Neural cell (in vitro differentiated cells): ENCODE measurements around the gene NR4A3. TPM values are rescaled to one million over a fixed set of nuclear protein-coding genes. Genes with fewer than 3 reads are reported as not detected.

Experiments
- H2AFZ ChIP-seq: fragments of 200-600, 300-800 bp; sonication (generic), shearing (Covaris generic); 2 replicates; pipeline ENCODE4 v1.6.0; 2014; ENCODE audit warnings: low read depth, mild to moderate bottlenecking, antibody characterized with exemption, low read length, moderate library complexity
- H3F3A ChIP-seq: fragments of 200-600 bp; shearing (Covaris generic); 2 replicates; pipeline ENCODE4 v1.6.1; 2016; ENCODE audit warnings: mild to moderate bottlenecking, moderate library complexity, mixed read lengths, antibody characterized with exemption, low read length; ENCODE audit not compliant: insufficient read depth, poor library complexity, severe bottlenecking
- H3K27ac ChIP-seq: fragments of 200-600, 300-800 bp; sonication (generic), shearing (Covaris generic); 2 replicates; pipeline ENCODE4 v1.5.1; 2014; ENCODE audit warnings: mild to moderate bottlenecking, low read length, moderate library complexity
- H3K27me3 ChIP-seq: fragments of 300-800, 200-600 bp; sonication (generic), shearing (Covaris generic); 2 replicates; pipeline ENCODE4 v1.6.0; 2014; ENCODE audit warnings: mild to moderate bottlenecking, low read depth, low read length, moderate library complexity; ENCODE audit not compliant: insufficient read depth
- H3K36me3 ChIP-seq: fragments of 300-800, 200-600 bp; sonication (generic), shearing (Covaris generic); 2 replicates; pipeline ENCODE4 v1.5.1; 2014; ENCODE audit warnings: mild to moderate bottlenecking, antibody characterized with exemption, low read length, moderate library complexity; ENCODE audit not compliant: insufficient read depth
- H3K4me2 ChIP-seq: fragments of 300-800, 200-600 bp; sonication (generic), shearing (Covaris generic); 2 replicates; pipeline ENCODE4 v1.6.0; 2014; ENCODE audit warnings: mild to moderate bottlenecking, low read length
- H3K4me3 ChIP-seq: fragments of 300-800, 200-600 bp; sonication (generic), shearing (Covaris generic); 2 replicates; pipeline ENCODE4 v1.5.1; 2014; ENCODE audit warnings: mild to moderate bottlenecking, low read length, moderate library complexity
- H3K79me2 ChIP-seq: fragments of 200-600 bp; shearing (Covaris generic); replicated peaks from 2 replicates; pipeline ENCODE4 v1.6.0; 2014; ENCODE audit warnings: mild to moderate bottlenecking, low read length, moderate library complexity; ENCODE audit not compliant: insufficient read depth
- H3K9ac ChIP-seq: fragments of 300-800, 200-600 bp; sonication (generic), shearing (Covaris generic); 2 replicates; pipeline ENCODE4 v1.6.1; 2016; ENCODE audit warnings: mild to moderate bottlenecking, low read length, mixed read lengths
- H3K9me2 ChIP-seq: fragments of 200-600 bp; shearing (Covaris generic); 2 replicates; pipeline ENCODE4 v1.6.1; 2016; ENCODE audit warnings: mild to moderate bottlenecking, low read length, mixed read lengths; ENCODE audit not compliant: insufficient read depth
- H3K9me3 ChIP-seq: fragments of 200-600, 300-800 bp; sonication (generic), shearing (Covaris generic); 2 replicates; pipeline ENCODE4 v1.6.1; 2016; ENCODE audit warnings: mild to moderate bottlenecking, mixed run types, low read length, moderate library complexity, mixed read lengths
- H4K20me1 ChIP-seq: fragments of 200-600 bp; shearing (Covaris generic); 2 replicates; pipeline ENCODE4 v1.6.1; 2016; ENCODE audit warnings: mild to moderate bottlenecking, mixed run types; ENCODE audit not compliant: insufficient read depth
- CTCF ChIP-seq: fragments of 450-650 bp; IDR thresholded peaks from 2 replicates; pipeline ENCODE4 v1.5.1; 2014; ENCODE audit warnings: antibody characterized with exemption, mild to moderate bottlenecking, moderate library complexity; ENCODE audit not compliant: poor library complexity, severe bottlenecking
- EP300 ChIP-seq: fragments of 450-650 bp; conservative IDR thresholded peaks from 2 replicates; pipeline ENCODE4 v1.6.1; 2014; ENCODE audit warnings: antibody characterized with exemption, mild to moderate bottlenecking, moderate library complexity; ENCODE audit not compliant: poor library complexity, severe bottlenecking
- EZH2 ChIP-seq: fragments of 200-600, 300-800 bp; shearing (Covaris generic), sonication (generic); IDR thresholded peaks from 2 replicates; pipeline ENCODE4 v1.6.1; 2014; ENCODE audit warnings: antibody characterized with exemption, low read length, borderline replicate concordance, mild to moderate bottlenecking; ENCODE audit not compliant: insufficient read depth, poor library complexity, severe bottlenecking
- MXI1 ChIP-seq: fragments of 450-650 bp; conservative IDR thresholded peaks from 2 replicates; pipeline ENCODE4 v1.6.1; 2014; ENCODE audit warnings: antibody characterized with exemption, mild to moderate bottlenecking; ENCODE audit not compliant: poor library complexity, severe bottlenecking
- POLR2AphosphoS5 ChIP-seq: IDR thresholded peaks from 2 replicates; pipeline ENCODE4 v1.6.1; 2012
- RAD21 ChIP-seq: fragments of 450-650 bp; conservative IDR thresholded peaks from 2 replicates; pipeline ENCODE4 v1.6.1; 2014; ENCODE audit warnings: antibody characterized with exemption, mild to moderate bottlenecking, moderate library complexity
- SMC3 ChIP-seq: fragments of 450-650 bp; conservative IDR thresholded peaks from 2 replicates; pipeline ENCODE4 v1.6.1; 2014; ENCODE audit warnings: antibody characterized with exemption, mild to moderate bottlenecking, moderate library complexity; ENCODE audit not compliant: poor library complexity
- TAF1 ChIP-seq: IDR thresholded peaks from 2 replicates; pipeline ENCODE4 v1.6.1; 2012; ENCODE audit warnings: low read depth
- polyA plus RNA-seq: library from polyadenylated mRNA; depleted of rRNA; stranded (reverse); fragments of >200 nt; gene quantifications from 2 replicates; pipeline ENCODE4 v1.2.3, GENCODE V29; 2014
- TF ChIP-seq, protein P1 (sequence below): IDR thresholded peaks from 2 replicates; pipeline ENCODE4 v1.6.1; 2012; ENCODE audit warnings: borderline replicate concordance

Gene NR4A3
- polyA plus RNA-seq, 1 donor from 2014 or later, result 2.7 TPM

- no peak overlapping the region for H3K9ac ChIP-seq
- no peaks in the 10 kb centered on the region for H3K9me2 ChIP-seq
These were observed 9.9 kb upstream of the NR4A3 start for GRCh38 chr9:99811598-99812383.

GRCh38 chr9:99813739-99814138 lies 7.9 kb upstream of the NR4A3 start:
- no peak overlapping the region for H3K27ac ChIP-seq
- no peaks in the 10 kb centered on the region for H3K9me3 ChIP-seq
- no peaks in the 10 kb centered on the region for H4K20me1 ChIP-seq
- H3F3A ChIP-seq, result no peaks in the 10 kb centered on the region
- no peak overlapping the region for H3K4me3 ChIP-seq
- no peaks in the 10 kb centered on the region for H3K27me3 ChIP-seq
- peaks cover 47% of the 10 kb centered on the region for H3K79me2 ChIP-seq
- H3K9ac ChIP-seq, result no peak overlapping the region
- TF ChIP-seq EZH2, result no peak
- no peak for TF ChIP-seq SMC3
- TF ChIP-seq TAF1, result no peak
- no peak for TF ChIP-seq RAD21
- no peak for TF ChIP-seq CTCF
- no peak for TF ChIP-seq EP300
- no peak for TF ChIP-seq MXI1
- TF ChIP-seq, protein P1, sequence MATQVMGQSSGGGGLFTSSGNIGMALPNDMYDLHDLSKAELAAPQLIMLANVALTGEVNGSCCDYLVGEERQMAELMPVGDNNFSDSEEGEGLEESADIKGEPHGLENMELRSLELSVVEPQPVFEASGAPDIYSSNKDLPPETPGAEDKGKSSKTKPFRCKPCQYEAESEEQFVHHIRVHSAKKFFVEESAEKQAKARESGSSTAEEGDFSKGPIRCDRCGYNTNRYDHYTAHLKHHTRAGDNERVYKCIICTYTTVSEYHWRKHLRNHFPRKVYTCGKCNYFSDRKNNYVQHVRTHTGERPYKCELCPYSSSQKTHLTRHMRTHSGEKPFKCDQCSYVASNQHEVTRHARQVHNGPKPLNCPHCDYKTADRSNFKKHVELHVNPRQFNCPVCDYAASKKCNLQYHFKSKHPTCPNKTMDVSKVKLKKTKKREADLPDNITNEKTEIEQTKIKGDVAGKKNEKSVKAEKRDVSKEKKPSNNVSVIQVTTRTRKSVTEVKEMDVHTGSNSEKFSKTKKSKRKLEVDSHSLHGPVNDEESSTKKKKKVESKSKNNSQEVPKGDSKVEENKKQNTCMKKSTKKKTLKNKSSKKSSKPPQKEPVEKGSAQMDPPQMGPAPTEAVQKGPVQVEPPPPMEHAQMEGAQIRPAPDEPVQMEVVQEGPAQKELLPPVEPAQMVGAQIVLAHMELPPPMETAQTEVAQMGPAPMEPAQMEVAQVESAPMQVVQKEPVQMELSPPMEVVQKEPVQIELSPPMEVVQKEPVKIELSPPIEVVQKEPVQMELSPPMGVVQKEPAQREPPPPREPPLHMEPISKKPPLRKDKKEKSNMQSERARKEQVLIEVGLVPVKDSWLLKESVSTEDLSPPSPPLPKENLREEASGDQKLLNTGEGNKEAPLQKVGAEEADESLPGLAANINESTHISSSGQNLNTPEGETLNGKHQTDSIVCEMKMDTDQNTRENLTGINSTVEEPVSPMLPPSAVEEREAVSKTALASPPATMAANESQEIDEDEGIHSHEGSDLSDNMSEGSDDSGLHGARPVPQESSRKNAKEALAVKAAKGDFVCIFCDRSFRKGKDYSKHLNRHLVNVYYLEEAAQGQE, result no peak
- TF ChIP-seq POLR2AphosphoS5, result no peak
- H3K9me2 ChIP-seq, result no peaks in the 10 kb centered on the region
- no peak overlapping the region for H3K4me2 ChIP-seq
- H3K36me3 ChIP-seq, result peaks cover 9% of the 10 kb centered on the region
- no peak overlapping the region for H2AFZ ChIP-seq

More at GRCh38 chr9:99811598-99812383, 9.9 kb upstream of the NR4A3 start:
- Histone ChIP-seq H3K79me2 (peaks cover 44% of the 10 kb centered on the region), H4K20me1 (no peaks in the 10 kb centered on the region), H3F3A (no peaks in the 10 kb centered on the region), H3K4me3 (no peak overlapping the region), H3K9me3 (no peaks in the 10 kb centered on the region), H3K4me2 (no peak overlapping the region), H3K36me3 (peaks cover 13% of the 10 kb centered on the region), H2AFZ (no peak overlapping the region), H3K27ac (no peak overlapping the region), H3K27me3 (no peaks in the 10 kb centered on the region)
- no peak for TF ChIP-seq EZH2
